SK-N-MC (cell line): ENCODE measurements around the gene SMIM1.

Experiments used
- EZH2 ChIP-seq: fragments of 200-600 bp; sonication (generic); IDR thresholded peaks from one replicate; pipeline ENCODE4 v1.6.1; 2017; ENCODE audit warnings: antibody characterized with exemption
- POLR2AphosphoS5 ChIP-seq: IDR thresholded peaks from 2 replicates; pipeline ENCODE4 v1.6.1; 2012; ENCODE audit warnings: mild to moderate bottlenecking, low read depth, low read length, borderline replicate concordance

- TF ChIP-seq EZH2 (no peak), POLR2AphosphoS5 (no peak)
Observed at GRCh38 chr1:3772715-3773571, at the start of gene SMIM1.
